Heart left ventricle (tissue), 16 donors: ENCODE measurements around the gene STAG1. TPM values are rescaled to one million over a fixed set of nuclear protein-coding genes. Genes with fewer than 3 reads are reported as not detected.
"Not testable (repeated sequence)": the region's sequence is repeated elsewhere in the genome, so short reads cannot be mapped to it uniquely, and the experiment has no call there.

Experiments used
- ATAC-seq, 4 donors: fragments of 200-7000 bp; cut with Tn5 transposase; one replicate each; pipeline ENCODE4 v1.9.1; 2020 to 2022; ENCODE audit warnings: moderate library complexity in 4 of 4, mild to moderate bottlenecking in 3 of 4, moderate number of reproducible peaks in 1 of 4
- DNase-seq, 5 donors: peaks; one replicate each; pipeline ENCODE4 v3.0.0-alpha.2; 2020
- H3K27ac ChIP-seq, 12 donors: fragments of 200-600 bp; sonication (generic) in 4 of 12; one replicate each; pipeline versions ENCODE4 v1.5.0 to v1.8.0; 2016 to 2022; ENCODE audit warnings: mild to moderate bottlenecking in 2 of 12
- H3K27me3 ChIP-seq, 9 donors: fragments of 200-600 bp; sonication (generic) in 2 of 9; one replicate each; pipeline versions ENCODE4 v1.5.1 to v1.8.0; 2016 to 2022; ENCODE audit warnings: mild to moderate bottlenecking in 3 of 9
- H3K36me3 ChIP-seq, 9 donors: fragments of 200-600 bp; sonication (generic) in 2 of 9; one replicate each; pipeline versions ENCODE4 v1.5.0 to v1.8.0; 2018 to 2022; ENCODE audit warnings: mild to moderate bottlenecking in 2 of 9
- H3K4me1 ChIP-seq, 12 donors: fragments of 200-600 bp; sonication (generic) in 4 of 12; one replicate each; pipeline versions ENCODE4 v1.5.0 to v1.8.0; 2016 to 2022; ENCODE audit warnings: mild to moderate bottlenecking in 3 of 12
- H3K4me3 ChIP-seq, 12 donors: fragments of 200-600 bp; sonication (generic) in 4 of 12; one replicate each; pipeline versions ENCODE4 v1.5.0 to v1.8.0; 2017 to 2022; ENCODE audit warnings: mild to moderate bottlenecking in 9 of 12, moderate library complexity in 4 of 12
- H3K9me3 ChIP-seq, 12 donors: fragments of 200-600 bp; sonication (generic) in 4 of 12; one replicate each; pipeline versions ENCODE4 v1.5.0 to v1.8.0; 2016 to 2022; ENCODE audit warnings: mild to moderate bottlenecking in 1 of 12
- POLR2A ChIP-seq, 2 donors: fragments of 450-650 bp; IDR thresholded peaks; one replicate each; pipeline ENCODE4 v1.6.1; 2017; ENCODE audit warnings: antibody characterized with exemption in 2 of 2, mild to moderate bottlenecking in 2 of 2, moderate library complexity in 2 of 2
- WGBS, 4 donors: extraction: QIAGEN DNeasy Blood & Tissue Kit in 2 of 4; methylation state at CpG; one replicate each; pipeline versions ENCODE4 v1.1.5 to v1.1.7; 2013 to 2018; 5-methylcytosine and 5-hydroxymethylcytosine counted together
- intact Hi-C, 10 donors: fragments of 100-400 bp; cut with DNase I; formaldehyde crosslinking; loops; one replicate each; pipeline versions ENCODE4 v1.11.1 to v1.14.2; 2022
- polyA plus RNA-seq, 2 donors: library from polyadenylated mRNA; stranded (reverse); fragments of 200-250 nt; gene quantifications; one replicate each; pipeline ENCODE4 v1.2.3, GENCODE V29; 2013
- total RNA-seq, 9 donors: library from RNA; depleted of rRNA in 2 of 9; stranded (reverse); fragments of >200 nt in 2 of 9; fragmentation: NEBNext Ultra II Directional in 3 of 9; extraction: Animal tissue kit (Norgen Biotek cat#: 25700) in 3 of 9; gene quantifications; one replicate each; pipeline versions ENCODE4 v1.1.0 to v1.2.4, GENCODE V29; 2016 to 2023
- TF ChIP-seq, protein P1 (sequence below), 12 donors: fragments of 200-600 bp; sonication (generic) in 4 of 12; IDR thresholded peaks; one replicate each; pipeline versions ENCODE4 v1.5.0 to v1.8.0; 2018 to 2022; ENCODE audit warnings: antibody characterized with exemption in 12 of 12, mild to moderate bottlenecking in 5 of 12
- donor health status: ischemic (EF 13 %, LVEDD 7.1; RV severe dilation, severe dysfunction).
- donor health status: healthy with polysubstance abuse.
- donor health status: DM: no; HTN: yes; CAD: no.
- donor health status: DM: no; HTN: no; CAD: no.
- donor health status: ischemic (EF 25% LVEDD 6.9; RV normal size, moderate dysfunction).
- donor health status: ischemic (EF 25% LVEDD 5.7; RV mildly dilated, moderate dysfunction).
- donor health status: healthy.
- donor health status: DM: yes; HTN: yes; CAD: no.
- donor health status: ischemic (EF 35%, LVEDD 5.7; RV mildly dilated, moderate dysfunction).
- donor health status: nonischemic (EF 11% LVEDD 7.7; RV severe dilation, severe dysfunction).
- donor health status: DM: yes; HTN: yes; CAD: no.
- donor health status: PGD.
- donor health status: ischemic (EF 29% LVEDD 5.4; RV normal size, mild dysfunction).
- donor health status: nonischemic (EF 23%, LVEDD 6.1; RV moderate dilation, normal function).

Gene STAG1
- total and polyA plus RNA-seq, 11 donors = 7.2 to 23.4 (median 19.8) TPM

DNA sequence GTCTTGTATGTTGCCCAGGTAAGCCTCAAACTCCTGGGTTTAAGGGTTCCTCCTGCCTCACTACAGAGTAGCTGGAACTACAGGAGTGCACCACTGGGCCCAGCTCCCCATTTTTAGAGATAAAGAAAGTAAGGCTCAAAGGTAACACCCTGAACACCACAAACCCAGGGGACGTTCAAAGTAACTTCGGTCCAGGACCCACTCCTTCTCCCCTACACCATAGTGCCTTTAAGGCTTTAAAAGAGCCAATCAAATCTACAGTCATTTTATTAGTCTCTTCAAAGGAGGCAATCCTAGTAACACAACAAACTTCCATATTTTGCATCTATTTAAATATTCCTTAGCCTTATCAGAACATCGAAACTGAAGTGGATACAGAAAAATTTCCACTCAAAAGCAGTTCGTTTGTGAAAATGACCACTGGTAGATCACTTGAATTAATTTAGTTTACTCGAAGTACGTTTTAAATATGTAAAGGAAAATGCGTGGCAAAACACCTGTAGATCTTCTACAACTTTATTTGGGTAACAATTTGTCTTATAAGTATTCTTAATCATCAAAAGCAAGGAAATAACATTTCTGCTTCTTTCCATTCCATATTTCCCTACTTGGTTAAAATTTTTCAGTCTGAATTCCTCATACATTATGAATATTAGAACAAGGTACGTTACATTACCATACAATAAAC lies 1.8 kb downstream of the STAG1 start:
- Histone ChIP-seq H3K4me1 (peaks cover 0 to 62% (median 29%) of the 10 kb centered on the region in 12 donors), H3K9me3 (no peaks in the 10 kb centered on the region), H3K4me3 (peak overlapping the region; percentile 42 to 95 (median 72)), H3K27me3 (no peaks in the 10 kb centered on the region), H3K27ac (peak overlapping the region; percentile 93 to 100 (median 98)), H3K36me3 (no peaks in the 10 kb centered on the region)
- DNase-seq = no peak
- ATAC-seq = no peak
- no peak for TF ChIP-seq POLR2A (IDR thresholded peaks at IDR 0.05)
- TF ChIP-seq, protein P1, sequence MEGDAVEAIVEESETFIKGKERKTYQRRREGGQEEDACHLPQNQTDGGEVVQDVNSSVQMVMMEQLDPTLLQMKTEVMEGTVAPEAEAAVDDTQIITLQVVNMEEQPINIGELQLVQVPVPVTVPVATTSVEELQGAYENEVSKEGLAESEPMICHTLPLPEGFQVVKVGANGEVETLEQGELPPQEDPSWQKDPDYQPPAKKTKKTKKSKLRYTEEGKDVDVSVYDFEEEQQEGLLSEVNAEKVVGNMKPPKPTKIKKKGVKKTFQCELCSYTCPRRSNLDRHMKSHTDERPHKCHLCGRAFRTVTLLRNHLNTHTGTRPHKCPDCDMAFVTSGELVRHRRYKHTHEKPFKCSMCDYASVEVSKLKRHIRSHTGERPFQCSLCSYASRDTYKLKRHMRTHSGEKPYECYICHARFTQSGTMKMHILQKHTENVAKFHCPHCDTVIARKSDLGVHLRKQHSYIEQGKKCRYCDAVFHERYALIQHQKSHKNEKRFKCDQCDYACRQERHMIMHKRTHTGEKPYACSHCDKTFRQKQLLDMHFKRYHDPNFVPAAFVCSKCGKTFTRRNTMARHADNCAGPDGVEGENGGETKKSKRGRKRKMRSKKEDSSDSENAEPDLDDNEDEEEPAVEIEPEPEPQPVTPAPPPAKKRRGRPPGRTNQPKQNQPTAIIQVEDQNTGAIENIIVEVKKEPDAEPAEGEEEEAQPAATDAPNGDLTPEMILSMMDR (IDR thresholded peaks at IDR 0.05) = no peak
- intact Hi-C loops = loop anchor here (2.0 to 10.0 kb wide), 14 partner anchors 54 to 678 kb away; partner anchors contain the start of genes MSL2 (in 4 of the 10), NCK1 (in 2 of the 10) and PCCB (in 2 of the 10)
- 9 to 15% (median 11%) methylated on average over 8 of the region's 8 CpGs for WGBS, 4 donors

DNA sequence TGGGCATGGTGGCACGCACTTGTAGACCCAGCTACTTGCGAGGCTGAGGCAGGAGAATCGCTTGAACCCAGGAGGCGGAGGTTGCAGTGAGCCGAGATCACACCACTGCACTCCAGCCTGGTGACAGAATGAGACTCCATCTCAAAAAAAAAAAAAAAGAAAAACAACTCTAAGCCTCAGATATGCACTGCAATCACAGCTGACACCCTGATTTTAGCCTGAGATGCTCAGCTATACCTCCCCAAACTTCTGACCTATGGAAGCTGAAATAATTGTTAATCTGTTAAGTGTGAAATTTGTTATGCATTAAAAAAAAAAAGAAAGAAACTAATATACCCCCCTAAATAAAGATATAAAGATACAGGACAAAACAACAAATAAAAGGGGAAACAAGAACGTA lies 2.6 kb downstream of the STAG1 start:
- Histone ChIP-seq H3K27ac (peak overlapping the region in 10 of 12 donors; percentile 48 to 99 (median 98)), H3K4me3 (peak overlapping the region in 7 of 12 donors; percentile 60 to 83 (median 71)), H3K4me1 (peaks cover 0 to 63% (median 30%) of the 10 kb centered on the region in 12 donors)
- not testable (repeated sequence) for H3K9me3 ChIP-seq, ATAC-seq, H3K27me3 ChIP-seq, DNase-seq, H3K36me3 ChIP-seq
- 75 to 81% (median 79%) methylated on average over 6 of the region's 6 CpGs for WGBS, 4 donors
- intact Hi-C loops = loop anchor here (2.0 to 10.0 kb wide), 15 partner anchors 55 to 677 kb away; partner anchors contain the start of genes MSL2 (in 4 of the 10), NCK1 (in 2 of the 10) and PCCB (in 2 of the 10)

DNA sequence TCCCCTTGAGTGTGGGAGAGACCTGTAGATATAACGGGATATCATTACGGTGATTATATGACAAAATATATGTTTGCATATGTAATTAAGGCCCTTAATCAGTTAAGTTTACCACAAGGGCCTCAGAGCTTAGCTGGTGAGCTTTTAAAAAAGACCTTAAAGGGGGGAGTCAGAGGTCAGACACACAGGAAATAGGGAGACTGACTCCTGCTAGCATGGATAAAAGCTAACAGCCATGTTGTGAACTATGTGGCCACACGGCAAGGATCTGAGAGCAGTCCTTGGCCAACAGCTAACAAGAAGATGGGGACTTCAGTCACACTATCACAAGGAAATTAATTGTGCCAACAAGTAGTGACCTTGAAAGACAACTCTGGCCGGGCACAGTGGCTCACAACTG lies 3.1 kb downstream of the STAG1 start:
- intact Hi-C loops = loop anchor here in 1 of 10 donors (10.0 kb wide), 1 partner anchor 194 kb away; no protein-coding TSS in a partner anchor
- WGBS, 4 donors = 48 to 66% (median 58%) methylated on average over 4 of the region's 4 CpGs
- Histone ChIP-seq H3K9me3 (peaks cover 0 to 3% (median 0%) of the 10 kb centered on the region in 12 donors), H3K4me1 (peaks cover 0 to 59% (median 30%) of the 10 kb centered on the region in 12 donors), H3K27ac (peak overlapping the region in 6 of 12 donors; percentile 8 to 99 (median 47)), H3K4me3 (no peak overlapping the region), H3K27me3 (no peaks in the 10 kb centered on the region), H3K36me3 (peaks cover 0 to 2% (median 0%) of the 10 kb centered on the region in 9 donors)
- TF ChIP-seq POLR2A (IDR thresholded peaks at IDR 0.05) = no peak
- TF ChIP-seq, protein P1 (IDR thresholded peaks at IDR 0.05) = no peak
- ATAC-seq (no peak), DNase-seq (no peak)

DNA sequence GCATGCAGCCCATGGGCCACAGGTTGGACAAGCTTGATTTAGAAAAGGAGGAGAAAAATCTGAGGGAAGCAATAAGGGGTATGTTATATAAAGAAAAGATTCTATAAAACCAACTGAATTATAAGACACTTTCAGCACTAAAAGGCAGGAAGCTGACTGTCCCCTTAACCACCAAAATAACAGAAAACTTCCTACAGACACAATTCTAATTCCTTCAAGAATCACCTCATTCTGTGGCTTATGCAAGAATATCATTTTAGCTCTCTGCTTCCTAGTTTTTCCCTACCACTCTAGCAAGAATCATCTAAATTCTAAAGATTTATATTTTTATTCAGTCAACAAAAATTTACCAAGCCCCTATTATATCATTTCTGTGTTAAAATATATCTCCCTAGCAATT lies 6.3 kb downstream of the STAG1 start:
- peaks cover 0 to 25% (median 8%) of the 10 kb centered on the region in 12 donors for H3K9me3 ChIP-seq
- H3K27ac ChIP-seq = no peak overlapping the region
- ATAC-seq (no peak), DNase-seq (no peak)
- intact Hi-C loops = loop anchor here in 1 of 10 donors (10.0 kb wide), 1 partner anchor 191 kb away; no protein-coding TSS in a partner anchor
- H3K36me3 ChIP-seq = peaks cover 0 to 6% (median 0%) of the 10 kb centered on the region in 9 donors
- no peak overlapping the region for H3K4me3 ChIP-seq
- H3K27me3 ChIP-seq = no peaks in the 10 kb centered on the region
- TF ChIP-seq POLR2A (IDR thresholded peaks at IDR 0.05) = no peak
- TF ChIP-seq, protein P1 (IDR thresholded peaks at IDR 0.05) = no peak
- H3K4me1 ChIP-seq = peaks cover 0 to 54% (median 20%) of the 10 kb centered on the region in 12 donors
